Ureter (tissue), 1 donor: ENCODE data around the gene GTF2H2C. TPM values are rescaled to one million over a fixed set of nuclear protein-coding genes. Genes with fewer than 3 reads are reported as not detected.
"Not testable (repeated sequence)": the region's sequence is repeated elsewhere in the genome, so short reads cannot be mapped to it uniquely, and the experiment has no call there.

ENCODE experiments used
- DNase-seq: peaks from one replicate; pipeline ENCODE4 v3.0.0-alpha.2; 2020; ENCODE audit warnings: low spot score
- total RNA-seq: library from RNA; stranded (reverse); gene quantifications from one replicate; pipeline ENCODE4 v1.2.4, GENCODE V29; 2023
- donor health status: DM: yes; HTN: yes; CAD: no.

Gene GTF2H2C
- total RNA-seq, 1 donor from 2014 or later = 39.3 TPM

GRCh38 chr5:69566172-69566571 lies 6.2 kb downstream of the GTF2H2C start:
- DNase-seq = not testable (repeated sequence)

DNA sequence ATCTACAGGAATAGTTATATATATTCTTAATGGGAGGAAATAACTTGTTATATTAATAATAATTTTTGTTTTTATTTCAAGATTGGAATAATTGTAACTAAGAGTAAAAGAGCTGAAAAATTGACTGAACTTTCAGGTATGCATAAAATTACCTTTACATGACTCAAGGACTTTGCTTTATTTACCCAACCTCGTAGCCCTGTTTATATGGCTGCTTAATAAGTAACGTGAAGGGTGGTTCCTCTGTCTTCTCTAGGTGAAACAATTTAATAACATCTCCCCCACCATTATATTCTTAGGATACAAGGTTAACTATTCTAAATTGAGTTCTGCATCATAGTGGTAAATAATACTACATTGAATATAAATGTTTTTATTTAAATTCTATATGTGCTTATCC lies 8.1 kb downstream of the GTF2H2C start:
- DNase-seq = not testable (repeated sequence)

DNA sequence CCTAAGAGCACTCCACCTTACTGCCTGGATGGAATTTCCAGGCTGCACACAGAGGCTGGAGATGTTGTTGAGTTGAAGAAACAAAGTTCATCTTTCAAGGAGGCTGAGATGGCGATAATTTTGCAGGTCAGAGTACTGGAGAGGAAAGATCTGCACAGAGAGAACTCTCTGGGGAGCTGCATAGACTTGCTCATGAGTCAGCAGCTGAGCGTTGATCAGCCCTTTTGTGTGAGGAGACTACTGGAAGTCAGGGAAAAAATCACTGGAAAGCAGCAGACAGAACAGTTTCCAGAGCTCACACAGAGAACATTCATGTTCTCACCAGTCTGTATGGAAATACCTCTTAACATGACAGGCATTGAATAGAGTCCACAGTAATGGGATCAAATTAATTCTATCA lies 23.4 kb downstream of the GTF2H2C start:
- DNase-seq = not testable (repeated sequence)

DNA sequence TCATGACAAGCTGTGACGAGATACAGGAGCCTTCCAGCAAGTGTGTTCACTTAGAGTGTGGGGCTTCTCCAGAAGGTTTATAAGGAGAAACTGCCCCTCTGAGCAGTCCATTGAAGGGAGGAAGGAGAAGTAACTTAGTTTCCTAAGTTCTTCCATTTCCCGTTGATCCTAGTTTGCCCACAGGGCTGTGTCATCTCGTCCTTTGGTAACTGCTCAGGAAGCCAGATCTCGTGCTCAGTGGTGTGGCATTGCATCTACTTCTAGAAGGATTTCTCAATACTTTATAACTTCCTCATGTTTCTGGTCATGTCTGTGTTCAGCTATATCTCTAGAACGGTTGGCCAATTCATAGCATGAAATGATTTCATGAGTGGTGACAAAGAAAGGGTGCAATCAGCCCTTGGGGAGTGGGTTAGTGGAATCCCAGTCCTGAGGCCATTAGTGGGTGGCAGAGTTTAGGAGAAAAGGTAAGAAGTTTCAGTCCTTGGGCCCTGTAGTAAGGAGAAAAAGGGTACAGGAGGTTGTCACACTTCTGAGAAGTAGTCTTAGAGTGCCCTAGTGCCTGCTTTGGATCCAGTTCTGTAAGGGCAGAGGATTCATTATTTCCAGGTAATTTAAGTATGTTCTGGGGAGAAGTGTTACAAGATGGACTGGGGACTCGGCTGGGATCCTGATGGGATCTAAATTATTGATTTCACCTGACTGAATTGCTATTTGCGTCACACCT lies 36.3 kb downstream of the GTF2H2C start:
- not testable (repeated sequence) for DNase-seq

- not testable (repeated sequence) for DNase-seq
These were observed 42.0 kb downstream of the GTF2H2C start for GRCh38 chr5:69601947-69602346.

DNA sequence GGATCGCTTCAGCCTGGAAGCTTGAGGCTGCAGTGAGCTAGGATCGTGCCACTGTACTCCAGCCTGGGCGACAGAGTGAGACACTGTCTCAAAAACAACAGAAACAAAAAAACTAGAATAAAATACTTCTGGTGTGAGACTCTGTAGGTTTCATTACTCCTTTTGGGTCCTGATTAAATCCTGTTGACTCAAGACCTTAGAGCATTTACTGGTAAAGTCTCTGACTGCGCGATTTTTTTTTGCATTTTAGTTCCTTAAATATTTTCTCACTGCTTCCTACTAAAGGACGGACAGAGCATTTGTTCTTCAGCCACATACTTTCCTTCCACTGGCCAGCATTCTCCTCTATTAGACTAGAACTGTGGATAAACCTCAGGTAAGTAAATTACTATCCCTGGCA lies 46.8 kb downstream of the GTF2H2C start:
- not testable (repeated sequence) for DNase-seq

GRCh38 chr5:69607750-69608149 lies 47.8 kb downstream of the GTF2H2C start:
- not testable (repeated sequence) for DNase-seq

DNA sequence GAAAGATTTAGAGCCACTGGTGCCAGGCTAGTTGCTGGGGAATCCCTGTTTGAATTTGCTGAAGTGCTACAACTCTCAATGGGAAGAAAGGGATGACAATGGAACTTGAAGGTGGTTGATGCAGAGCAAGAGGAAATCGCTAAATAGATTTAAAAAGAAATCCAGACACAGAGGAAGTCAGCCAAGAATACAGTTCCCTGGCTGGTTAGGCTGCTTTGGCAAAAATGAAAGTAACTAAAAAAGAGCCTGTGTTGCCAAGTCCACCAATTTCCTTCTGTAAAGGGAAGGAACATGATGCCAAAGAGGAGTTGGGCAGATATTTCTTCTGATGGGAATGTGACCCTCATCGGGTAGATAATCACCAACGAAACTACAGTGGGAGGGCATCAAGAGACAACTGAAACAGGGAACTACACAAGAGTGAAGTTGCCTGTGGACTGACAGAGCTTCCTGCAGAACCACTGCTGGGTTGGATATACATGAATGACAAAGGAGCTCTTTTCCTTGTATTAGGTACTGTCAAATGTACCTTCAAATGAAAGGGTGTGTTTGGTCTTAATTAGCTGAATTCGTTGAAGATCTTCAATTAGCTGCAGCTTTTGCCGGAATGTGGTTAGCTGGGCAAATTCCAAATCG lies 49.0 kb downstream of the GTF2H2C start:
- DNase-seq = not testable (repeated sequence)

- DNase-seq = not testable (repeated sequence)
These were observed 54.9 kb downstream of the GTF2H2C start for GRCh38 chr5:69614843-69615242.

DNA sequence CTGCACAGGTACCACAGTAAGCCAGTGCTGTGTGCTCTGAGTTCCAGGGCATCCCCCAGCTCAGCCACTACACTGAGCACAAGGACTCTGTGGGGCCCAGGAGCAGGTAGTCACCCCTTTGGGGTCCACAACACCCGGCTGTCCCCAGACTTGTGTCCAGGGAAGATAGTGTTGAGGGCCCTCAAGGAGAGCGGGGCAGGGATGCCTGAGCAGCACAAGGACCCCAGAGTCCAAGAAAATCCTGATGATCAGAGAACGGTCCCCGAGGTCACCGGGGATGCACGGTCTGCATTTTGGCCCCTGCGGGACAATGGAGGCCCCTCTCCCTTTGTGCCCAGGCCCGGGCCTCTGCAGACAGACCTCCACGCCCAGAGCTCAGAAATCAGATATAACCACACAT lies 71.9 kb downstream of the GTF2H2C start:
- DNase-seq = not testable (repeated sequence)

Other genes starting within 250 kb of the GTF2H2C start
- gene CCDC125, start 227.4 kb upstream of the GTF2H2C start, total RNA-seq = 23.0 TPM
- gene AK6, start 190.7 kb upstream of the GTF2H2C start, total RNA-seq = 29.1 TPM
- 49.8 TPM for gene TAF9, start 190.7 kb upstream of the GTF2H2C start, total RNA-seq
- 23.1 TPM for gene RAD17, start 190.4 kb upstream of the GTF2H2C start, total RNA-seq
- 32.4 TPM for gene MARVELD2, start 145.1 kb upstream of the GTF2H2C start, total RNA-seq
- 52.8 TPM for gene OCLN, start 67.4 kb upstream of the GTF2H2C start, total RNA-seq